Measurements from ENCODE around the gene ARL6IP4. TPM values are rescaled to one million over a fixed set of nuclear protein-coding genes. Genes with fewer than 3 reads are reported as not detected.

ARL6IP4 gene
- total RNA-seq, 2 experiments from 2014 or later, result 228 to 263 TPM

DNA sequence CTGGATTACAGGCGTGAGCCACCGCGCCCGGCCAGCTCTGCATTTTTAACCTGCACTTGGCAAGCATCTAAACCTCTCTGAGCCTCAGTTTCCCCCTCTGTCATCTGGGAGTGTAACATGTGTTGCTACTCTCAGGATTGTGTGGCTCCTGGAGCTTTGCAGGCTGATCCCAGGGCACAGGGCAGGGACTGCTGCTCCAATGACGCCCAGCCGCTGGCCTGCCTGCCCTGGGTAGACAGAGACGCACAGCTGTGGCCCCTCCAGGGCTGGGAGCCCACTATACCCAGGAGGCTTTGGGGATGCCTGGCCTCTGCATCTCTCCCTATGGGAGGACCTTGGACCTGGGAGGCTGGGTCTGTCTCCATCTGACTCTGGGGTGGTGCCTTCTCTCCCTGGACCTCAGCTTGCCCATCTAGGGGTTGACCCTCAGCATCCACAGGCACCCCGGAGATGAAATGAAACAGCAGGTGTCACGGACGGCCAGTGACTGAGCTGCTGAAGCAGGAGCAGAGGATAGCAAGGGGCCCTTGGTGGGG, 13.7 kb downstream of the ARL6IP4 start:
- CTCF ChIA-PET (ENCODE audit: unreplicated experiment), result no interaction called here
- no peak overlapping the region for H3K4me3 ChIP-seq (ENCODE audit: low read depth, low read length, poor library complexity, severe bottlenecking)
- intact Hi-C loops (cut with micrococcal nuclease; ENCODE audit: unreplicated experiment), result no loop called here
- no peak overlapping the region for H2AFZ ChIP-seq (ENCODE audit: low read length)
- no peaks in the 10 kb centered on the region for H4K20me1 ChIP-seq (ENCODE audit: insufficient read depth, low read length)
- TF ChIP-seq EZH2phosphoT487 (IDR thresholded peaks at IDR 0.05; ENCODE audit: borderline replicate concordance, low read depth, low read length), result no peak
- TF ChIP-seq, protein P1, sequence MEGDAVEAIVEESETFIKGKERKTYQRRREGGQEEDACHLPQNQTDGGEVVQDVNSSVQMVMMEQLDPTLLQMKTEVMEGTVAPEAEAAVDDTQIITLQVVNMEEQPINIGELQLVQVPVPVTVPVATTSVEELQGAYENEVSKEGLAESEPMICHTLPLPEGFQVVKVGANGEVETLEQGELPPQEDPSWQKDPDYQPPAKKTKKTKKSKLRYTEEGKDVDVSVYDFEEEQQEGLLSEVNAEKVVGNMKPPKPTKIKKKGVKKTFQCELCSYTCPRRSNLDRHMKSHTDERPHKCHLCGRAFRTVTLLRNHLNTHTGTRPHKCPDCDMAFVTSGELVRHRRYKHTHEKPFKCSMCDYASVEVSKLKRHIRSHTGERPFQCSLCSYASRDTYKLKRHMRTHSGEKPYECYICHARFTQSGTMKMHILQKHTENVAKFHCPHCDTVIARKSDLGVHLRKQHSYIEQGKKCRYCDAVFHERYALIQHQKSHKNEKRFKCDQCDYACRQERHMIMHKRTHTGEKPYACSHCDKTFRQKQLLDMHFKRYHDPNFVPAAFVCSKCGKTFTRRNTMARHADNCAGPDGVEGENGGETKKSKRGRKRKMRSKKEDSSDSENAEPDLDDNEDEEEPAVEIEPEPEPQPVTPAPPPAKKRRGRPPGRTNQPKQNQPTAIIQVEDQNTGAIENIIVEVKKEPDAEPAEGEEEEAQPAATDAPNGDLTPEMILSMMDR (conservative IDR thresholded peaks at IDR 0.05; ENCODE audit: low read length), result no peak
- no peaks in the 10 kb centered on the region for H3K79me2 ChIP-seq (ENCODE audit: insufficient read depth, low read depth, low read length)
- no peaks in the 10 kb centered on the region for H3K36me3 ChIP-seq (ENCODE audit: insufficient read depth, low read length)
- DNase-seq (ENCODE audit: low spot score), result no peak
- H3K4me2 ChIP-seq (ENCODE audit: low read length), result no peak overlapping the region
- no TSS peak for BruUV-seq (replicated peaks)
- H3K9me3 ChIP-seq (ENCODE audit: low read length), result no peaks in the 10 kb centered on the region
- H3K9me2 ChIP-seq (ENCODE audit: insufficient read depth, low read length), result no peaks in the 10 kb centered on the region
- no peak overlapping the region for H3K27ac ChIP-seq (ENCODE audit: low read depth, low read length, poor library complexity, severe bottlenecking)
- POLR2A ChIA-PET, result no interaction called here
- no peaks in the 10 kb centered on the region for H3K4me1 ChIP-seq (ENCODE audit: insufficient read depth, low read length, poor library complexity, severe bottlenecking)

DNA sequence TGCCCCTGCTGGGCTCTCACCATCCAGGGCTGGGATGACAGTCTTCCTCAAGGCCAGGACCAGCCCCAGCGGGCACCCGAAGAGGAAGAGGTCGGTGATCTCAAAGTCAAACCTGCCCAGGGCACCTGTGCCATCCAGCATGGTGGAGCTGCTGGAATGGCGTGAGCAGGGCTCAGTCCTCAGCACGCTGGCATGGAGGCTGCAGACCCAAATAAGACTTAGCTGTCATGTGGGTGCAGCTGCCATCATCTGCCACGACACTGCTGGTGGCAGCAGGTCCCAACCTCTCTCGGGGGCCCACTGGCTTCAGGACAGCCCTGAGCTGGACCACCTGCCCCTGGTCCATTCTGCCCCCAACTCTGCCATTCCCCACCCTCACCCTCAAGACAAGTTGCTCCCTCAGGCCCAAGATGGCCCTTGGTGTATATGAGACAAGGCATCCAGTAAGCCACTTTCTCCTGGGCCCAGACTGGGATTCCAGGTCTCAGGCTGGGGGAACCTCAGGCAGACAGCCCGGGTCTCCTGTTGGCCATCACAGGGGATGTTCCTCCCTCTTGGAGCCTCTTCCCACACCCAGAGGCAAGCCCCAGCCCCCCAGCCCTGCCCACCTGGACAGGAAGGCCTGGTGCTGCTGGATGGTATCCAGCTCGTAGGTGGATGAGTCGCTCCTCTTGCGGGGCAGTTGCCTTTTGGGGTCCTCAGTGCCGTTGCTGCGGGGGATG, 14.5 kb downstream of the ARL6IP4 start:
- Histone ChIP-seq H3K79me2 (ENCODE audit: insufficient read depth, low read depth, low read length) (no peaks in the 10 kb centered on the region), H3K4me3 (ENCODE audit: low read depth, low read length, poor library complexity, severe bottlenecking) (no peak overlapping the region), H3K4me2 (ENCODE audit: low read length) (no peak overlapping the region), H4K20me1 (ENCODE audit: insufficient read depth, low read length) (no peaks in the 10 kb centered on the region), H3K9me3 (ENCODE audit: low read length) (no peaks in the 10 kb centered on the region), H3K4me1 (ENCODE audit: insufficient read depth, low read length, poor library complexity, severe bottlenecking) (no peaks in the 10 kb centered on the region), H2AFZ (ENCODE audit: low read length) (no peak overlapping the region), H3K36me3 (ENCODE audit: insufficient read depth, low read length) (no peaks in the 10 kb centered on the region), H3K9me2 (ENCODE audit: insufficient read depth, low read length) (no peaks in the 10 kb centered on the region), H3K27ac (ENCODE audit: low read depth, low read length, poor library complexity, severe bottlenecking) (no peak overlapping the region)
- intact Hi-C loops (cut with micrococcal nuclease; ENCODE audit: unreplicated experiment), result no loop called here
- ChIA-PET CTCF (ENCODE audit: unreplicated experiment) (no interaction called here), POLR2A (interaction anchor here (0.8 kb wide), 1 partner anchor 151 kb away, joined by 3 read pairs; no protein-coding TSS in a partner anchor)
- BruUV-seq (replicated peaks), result no TSS peak
- TF ChIP-seq, protein P1 (conservative IDR thresholded peaks at IDR 0.05; ENCODE audit: low read length), result no peak
- DNase-seq (ENCODE audit: low spot score), result no peak

DNA sequence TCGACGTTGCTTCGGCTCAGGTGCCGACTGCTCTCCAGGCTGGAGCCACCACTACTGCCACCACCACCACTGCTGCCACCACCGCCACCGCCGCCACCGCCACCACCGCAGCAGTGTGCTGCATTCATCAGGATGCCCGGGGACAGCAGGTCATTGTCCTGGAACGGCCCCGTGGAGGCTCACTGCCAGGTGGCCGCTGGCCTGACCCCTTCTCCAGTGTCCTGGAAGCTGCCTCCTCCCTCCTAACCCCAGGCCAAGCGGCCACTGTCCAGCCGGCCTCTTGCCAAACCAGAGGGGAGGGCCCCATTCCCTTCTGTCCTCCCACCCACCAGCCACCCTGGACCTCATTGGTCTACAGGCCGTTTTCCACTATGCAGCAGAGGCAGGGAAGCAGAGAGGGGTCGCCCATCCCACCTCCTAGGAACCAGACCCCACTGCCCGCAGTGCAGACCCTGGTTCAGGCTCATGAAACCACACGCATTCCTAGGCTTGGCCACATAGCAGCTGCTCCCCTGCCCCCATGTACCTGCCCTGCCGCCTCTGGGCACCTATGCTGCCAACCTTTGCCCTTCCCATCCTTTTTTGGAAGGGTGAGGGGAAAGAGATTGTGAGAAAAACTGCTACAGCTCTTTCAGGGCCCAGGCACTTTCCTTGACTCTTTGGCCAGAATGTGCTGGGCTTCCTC, 15.2 kb downstream of the ARL6IP4 start:
- Histone ChIP-seq H3K9me2 (ENCODE audit: insufficient read depth, low read length) (no peaks in the 10 kb centered on the region), H3K9me3 (ENCODE audit: low read length) (no peaks in the 10 kb centered on the region), H3K4me2 (ENCODE audit: low read length) (no peak overlapping the region), H3K79me2 (ENCODE audit: insufficient read depth, low read depth, low read length) (no peaks in the 10 kb centered on the region), H3K4me3 (ENCODE audit: low read depth, low read length, poor library complexity, severe bottlenecking) (no peak overlapping the region), H3K27ac (ENCODE audit: low read depth, low read length, poor library complexity, severe bottlenecking) (no peak overlapping the region), H3K4me1 (ENCODE audit: insufficient read depth, low read length, poor library complexity, severe bottlenecking) (no peaks in the 10 kb centered on the region), H3K36me3 (ENCODE audit: insufficient read depth, low read length) (no peaks in the 10 kb centered on the region), H4K20me1 (ENCODE audit: insufficient read depth, low read length) (no peaks in the 10 kb centered on the region), H2AFZ (ENCODE audit: low read length) (no peak overlapping the region)
- POLR2A ChIA-PET, result interaction anchor here (0.5 to 0.8 kb wide), 2 partner anchors 150 to 169 kb away, joined by 3 to 7 read pairs; no protein-coding TSS in a partner anchor
- no TSS peak for BruUV-seq (replicated peaks)
- TF ChIP-seq, protein P1 (conservative IDR thresholded peaks at IDR 0.05; ENCODE audit: low read length), result no peak
- no peak for TF ChIP-seq EZH2phosphoT487 (IDR thresholded peaks at IDR 0.05; ENCODE audit: borderline replicate concordance, low read depth, low read length)
- intact Hi-C loops (cut with micrococcal nuclease; ENCODE audit: unreplicated experiment), result no loop called here
- CTCF ChIA-PET (ENCODE audit: unreplicated experiment), result no interaction called here
- DNase-seq (ENCODE audit: low spot score), result no peak

Data from OCI-LY7 (cell line).